Activated CD4-positive, CD25-positive, alpha-beta regulatory T cell (primary cell): ENCODE measurements around the gene USP6NL.
"Not testable (repeated sequence)": the region's sequence is repeated elsewhere in the genome, so short reads cannot be mapped to it uniquely, and the experiment has no call there.

ENCODE experiments used
- DNase-seq, 4 experiments: peaks; one replicate each; lab custom pipeline; 2025; lab: John Stamatoyannopoulos, UW

USP6NL gene

DNA sequence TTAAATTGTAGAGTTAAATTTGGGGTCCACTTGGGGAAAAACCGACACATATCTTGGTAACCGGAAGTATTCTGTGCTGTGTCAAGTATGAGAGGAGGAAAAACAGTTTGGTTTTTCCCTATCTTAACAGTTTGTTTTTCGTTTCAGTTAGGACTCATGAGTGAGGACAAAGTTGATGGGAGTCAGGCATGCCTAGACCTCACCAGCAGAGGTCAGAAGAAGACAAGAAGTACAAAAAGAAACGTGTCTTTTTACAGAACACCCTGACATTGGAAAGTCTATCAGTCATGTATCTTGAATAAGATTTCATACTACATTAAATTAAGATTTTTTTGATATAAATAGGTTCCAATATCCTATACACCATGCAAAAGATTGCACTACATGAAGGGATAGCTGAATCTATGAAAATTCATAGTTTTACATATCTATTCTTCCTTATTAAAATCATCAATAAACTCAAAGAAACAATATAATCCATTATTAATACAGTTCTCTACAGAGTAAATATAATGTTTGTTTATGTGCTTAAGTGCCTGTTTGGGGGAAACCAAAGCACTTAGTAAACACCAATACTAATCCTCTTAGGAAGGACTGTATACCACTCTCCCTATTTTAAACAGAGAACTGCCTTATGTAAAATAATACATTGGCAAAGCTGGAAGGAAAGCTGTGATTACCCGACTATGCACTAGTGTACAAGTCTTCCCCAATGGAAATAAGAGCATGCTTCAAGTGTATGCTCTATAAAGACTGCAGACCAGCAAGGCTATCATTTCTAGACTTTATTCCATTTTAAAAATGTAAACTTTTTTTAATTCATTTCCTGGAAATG, 95.6 kb downstream of the USP6NL start:
- DNase-seq = peak in 2 of 4 experiments; percentile 1 to 5

DNA sequence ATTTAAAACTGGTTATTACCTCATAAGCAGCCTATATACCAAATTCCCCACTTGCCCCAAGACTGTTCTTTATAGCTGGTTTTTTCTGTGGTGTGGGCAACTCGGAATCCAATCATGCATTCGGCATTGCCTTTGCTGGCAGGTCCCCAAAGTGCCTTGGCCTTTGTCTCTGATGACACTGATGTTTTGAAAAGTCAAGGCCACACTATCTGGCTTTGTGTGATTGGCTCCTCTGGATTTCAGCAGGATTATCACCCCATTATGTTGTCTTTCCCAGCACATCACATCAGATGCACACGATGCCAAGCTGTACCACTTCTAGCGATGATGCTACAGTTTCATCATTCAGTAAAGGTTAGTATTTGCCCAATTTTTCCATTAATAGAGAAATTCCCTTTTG, 97.7 kb downstream of the USP6NL start:
- no peak for DNase-seq

DNA sequence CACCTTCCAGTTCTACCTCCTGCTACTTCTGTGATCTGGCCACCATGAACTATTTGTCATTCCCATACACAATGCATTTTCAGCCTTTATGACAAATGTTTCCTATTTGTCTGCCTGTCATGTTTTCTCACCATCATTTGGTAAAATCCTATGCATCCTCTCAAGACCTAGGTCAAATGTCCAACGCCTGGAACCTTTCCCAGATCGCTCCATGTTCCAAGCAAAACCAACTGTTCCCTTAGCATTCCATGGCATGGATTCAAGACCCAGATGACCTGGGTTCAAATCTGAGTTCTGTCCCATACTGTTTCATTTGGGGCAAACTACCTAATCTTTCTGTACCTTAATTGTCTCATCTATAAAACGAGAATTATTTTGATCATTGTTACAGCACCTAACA, 98.9 kb downstream of the USP6NL start:
- no peak for DNase-seq

DNA sequence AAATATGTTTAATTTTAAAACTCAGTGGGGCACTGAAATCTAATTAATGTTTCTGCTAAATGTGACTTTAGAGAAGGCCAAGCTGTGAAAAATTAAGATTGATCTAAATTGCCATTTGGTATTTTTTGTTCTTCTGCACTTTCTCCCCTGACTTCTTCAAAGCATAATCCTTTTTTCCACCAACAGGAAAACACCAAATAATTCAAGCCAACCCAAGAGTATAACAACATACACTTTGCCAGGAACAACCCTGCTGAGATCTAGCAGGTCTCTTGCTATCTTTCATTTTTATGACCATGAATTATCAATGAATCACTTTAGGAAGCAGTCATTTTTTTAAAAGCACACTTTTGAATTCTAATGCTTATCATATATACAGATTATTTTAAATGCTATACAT, 100.1 kb downstream of the USP6NL start:
- no peak for DNase-seq

DNA sequence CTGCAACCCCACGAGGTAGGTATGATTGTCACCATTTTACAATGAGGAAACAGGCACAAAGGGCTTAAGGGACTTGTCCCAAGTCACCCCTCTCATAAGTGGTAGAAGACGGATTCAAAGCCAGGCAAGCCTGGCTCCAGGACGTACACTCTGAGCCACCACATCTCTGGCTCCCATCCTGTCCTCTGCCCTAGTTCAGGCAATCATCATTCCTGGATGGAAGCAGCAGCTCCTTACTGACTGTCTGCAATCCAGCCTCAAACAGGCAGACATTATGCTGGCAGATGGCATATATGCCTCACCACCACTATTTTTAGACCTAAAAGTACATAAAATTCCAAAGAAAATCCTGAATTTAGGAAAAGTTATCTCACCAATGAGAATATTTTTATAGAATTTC, 100.7 kb downstream of the USP6NL start:
- DNase-seq = no peak

DNA sequence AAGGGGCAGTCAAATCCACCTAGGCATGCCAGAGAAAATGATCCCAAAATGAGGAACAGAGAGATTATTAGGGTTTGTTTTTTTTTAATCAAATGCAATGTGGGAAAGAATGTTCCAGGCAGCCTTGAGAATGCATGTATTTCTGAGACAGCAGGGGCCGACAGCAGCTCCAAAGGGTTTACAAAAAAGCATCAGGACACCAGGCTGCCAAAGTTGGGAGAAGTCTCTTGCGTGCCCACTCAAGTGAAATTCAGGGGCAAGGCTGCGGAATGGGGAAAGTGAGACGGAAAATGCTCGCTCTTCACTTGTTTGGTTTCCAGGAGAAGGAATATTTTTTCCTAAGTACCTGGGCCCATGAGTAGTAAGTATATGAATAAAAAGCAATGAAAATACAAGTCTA, 101.2 kb downstream of the USP6NL start:
- DNase-seq = no peak

- DNase-seq = no peak
Observed at GRCh38 chr10:11509036-11509435, 102.4 kb downstream of the USP6NL start.

- no peak for DNase-seq
Observed at GRCh38 chr10:11506247-11506789, 105.1 kb downstream of the USP6NL start.

DNA sequence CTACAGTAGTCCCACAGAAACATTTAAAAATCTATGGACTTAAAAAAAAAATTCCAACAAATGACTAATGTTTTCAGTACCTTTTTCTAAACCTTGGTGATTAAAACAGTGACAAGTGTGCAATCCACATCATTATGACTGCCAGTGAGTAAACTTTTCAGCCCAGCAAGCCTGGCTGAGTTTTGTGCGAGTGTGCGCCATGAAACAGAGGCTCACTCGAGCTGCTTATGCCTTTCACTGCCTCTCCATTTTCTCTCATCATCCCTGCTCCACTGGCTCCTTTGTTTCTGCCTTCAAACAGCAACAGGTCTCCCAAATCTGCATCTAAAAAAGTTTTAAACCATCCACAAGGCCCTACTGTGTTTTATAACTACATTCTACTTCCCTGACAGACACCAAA, 105.8 kb downstream of the USP6NL start:
- DNase-seq = no peak

DNA sequence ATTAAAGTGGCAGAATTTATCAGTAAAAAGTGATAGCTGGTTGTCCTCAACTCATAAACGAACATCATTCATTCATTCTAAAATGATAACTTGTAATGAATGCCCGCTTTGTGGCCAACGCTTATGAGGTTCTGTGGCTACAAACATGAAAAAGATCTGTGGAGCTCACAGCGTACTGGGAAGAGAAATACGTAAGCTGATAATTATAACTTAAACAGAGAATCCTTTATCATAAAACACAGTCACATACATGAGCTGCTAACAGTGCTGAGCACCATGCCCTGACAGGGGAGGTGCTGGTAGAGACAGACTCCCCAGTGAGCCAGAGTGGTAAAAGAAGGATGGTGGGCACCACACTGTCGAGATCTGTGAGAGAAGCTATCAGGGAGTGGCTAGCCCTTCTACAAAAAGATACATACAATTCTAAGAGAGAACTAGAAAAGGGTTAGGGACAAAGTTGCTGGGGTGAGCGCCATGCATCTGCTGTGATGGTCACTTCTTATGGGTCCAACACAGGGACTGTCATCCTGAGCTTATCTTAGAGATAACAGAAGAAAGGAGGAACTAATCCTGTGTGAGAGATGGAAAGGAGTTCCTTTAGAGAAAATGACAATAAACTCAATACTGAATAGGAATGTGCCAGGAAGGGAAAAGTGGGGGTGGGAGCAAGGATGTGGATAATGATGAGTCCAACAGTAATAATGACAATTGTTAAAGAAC, 106.7 kb downstream of the USP6NL start:
- no peak for DNase-seq

- no peak for DNase-seq
Observed at GRCh38 chr10:11501600-11501999, 109.8 kb downstream of the USP6NL start.

GRCh38 chr10:11499425-11500071, 111.9 kb downstream of the USP6NL start:
- no peak for DNase-seq

DNA sequence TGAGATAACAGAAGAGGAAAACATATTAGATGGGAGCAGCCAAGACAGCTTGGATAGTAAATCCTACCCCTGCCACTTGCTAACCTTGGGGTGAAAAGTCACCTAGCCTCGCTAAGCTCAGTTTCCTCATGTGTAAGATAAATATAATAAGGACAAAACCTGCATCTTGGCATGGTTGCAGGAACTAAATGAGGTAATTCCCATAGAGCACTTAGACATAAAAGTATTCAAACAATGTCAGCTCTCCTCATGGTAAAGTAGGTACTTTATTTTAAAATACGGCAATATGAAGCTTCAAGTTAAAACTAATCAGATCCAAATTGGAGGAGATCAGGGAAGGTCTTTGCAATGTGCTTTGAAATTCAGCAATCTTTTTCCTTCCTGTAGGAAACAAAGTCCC, 113.1 kb downstream of the USP6NL start:
- DNase-seq = no peak

DNA sequence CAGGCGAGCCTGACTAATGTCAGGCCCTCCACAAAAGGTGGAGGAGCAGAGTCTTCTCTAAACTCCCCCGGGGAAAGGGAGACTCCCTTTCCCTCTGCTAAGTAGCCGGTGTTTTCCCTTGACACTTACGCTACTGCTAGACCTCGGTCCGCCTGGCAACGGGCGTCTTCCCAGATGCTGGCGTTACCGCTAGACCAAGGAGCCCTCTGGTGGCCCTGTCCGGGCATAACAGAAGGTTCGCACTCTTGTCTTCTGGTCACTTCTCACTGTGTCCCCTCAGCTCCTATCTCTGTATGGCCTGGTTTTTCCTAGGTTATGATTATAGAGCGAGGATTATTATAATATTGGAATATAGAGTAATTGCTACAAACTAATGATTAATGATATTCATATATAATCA, 116.5 kb downstream of the USP6NL start:
- DNase-seq = not testable (repeated sequence)

DNA sequence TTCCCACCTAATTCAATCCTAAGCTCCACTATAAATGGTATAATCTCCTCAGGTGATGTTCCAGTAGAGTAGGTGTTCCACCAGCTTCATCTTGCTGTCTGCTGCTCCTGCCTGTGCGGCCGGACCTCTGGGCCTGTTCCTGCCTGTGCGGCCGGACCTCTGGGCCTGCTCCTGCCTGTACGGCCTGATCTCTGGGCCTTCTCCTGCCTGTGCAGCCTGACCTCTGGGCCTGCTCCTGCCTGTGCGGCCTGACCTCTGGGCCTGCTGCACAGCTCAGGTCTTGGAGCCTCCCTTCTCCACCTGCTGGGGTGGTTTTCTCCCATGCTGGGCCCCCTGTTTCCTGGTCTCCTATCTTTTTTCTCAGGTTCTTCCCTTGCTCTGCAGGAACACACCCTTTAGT, 117.8 kb downstream of the USP6NL start:
- DNase-seq = no peak

DNA sequence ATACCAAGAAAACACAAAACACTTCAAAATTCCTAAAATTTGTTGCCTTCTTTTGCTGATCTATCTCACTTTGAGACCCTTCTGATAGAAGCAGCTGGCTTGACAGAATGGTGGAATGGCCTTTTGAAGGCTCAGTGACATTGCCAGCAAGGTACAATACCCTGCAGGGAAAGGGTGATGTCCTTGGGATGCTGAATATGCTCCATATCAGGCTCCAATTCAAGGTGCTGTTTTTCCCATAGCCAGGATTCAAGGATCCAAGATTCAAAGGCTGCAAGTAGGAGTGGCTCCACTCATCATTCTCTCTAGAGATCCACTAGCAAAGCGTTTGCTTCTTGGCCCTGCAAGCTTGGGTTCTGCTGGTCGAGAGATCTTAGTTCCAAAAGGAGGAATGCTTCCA, 120.4 kb downstream of the USP6NL start:
- DNase-seq = no peak

DNA sequence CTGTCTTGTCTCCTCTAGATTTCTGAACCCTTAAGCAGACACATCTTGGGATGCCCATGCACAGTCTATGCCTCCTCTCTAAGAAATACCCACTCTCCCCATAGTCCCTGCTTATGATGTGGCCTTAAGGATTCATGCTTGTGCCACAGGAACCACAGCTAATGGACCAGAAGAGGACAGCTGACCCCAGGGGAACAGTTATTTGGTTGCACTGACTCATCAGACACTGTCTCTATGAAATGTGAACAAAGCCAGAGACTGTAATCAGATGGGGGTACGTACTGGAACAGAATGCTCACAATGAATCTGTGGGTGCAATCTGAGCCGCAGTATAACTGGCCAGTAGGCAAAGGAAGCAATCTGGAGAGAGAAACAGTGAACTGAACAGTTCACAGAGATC, 121.9 kb downstream of the USP6NL start:
- no peak for DNase-seq

DNA sequence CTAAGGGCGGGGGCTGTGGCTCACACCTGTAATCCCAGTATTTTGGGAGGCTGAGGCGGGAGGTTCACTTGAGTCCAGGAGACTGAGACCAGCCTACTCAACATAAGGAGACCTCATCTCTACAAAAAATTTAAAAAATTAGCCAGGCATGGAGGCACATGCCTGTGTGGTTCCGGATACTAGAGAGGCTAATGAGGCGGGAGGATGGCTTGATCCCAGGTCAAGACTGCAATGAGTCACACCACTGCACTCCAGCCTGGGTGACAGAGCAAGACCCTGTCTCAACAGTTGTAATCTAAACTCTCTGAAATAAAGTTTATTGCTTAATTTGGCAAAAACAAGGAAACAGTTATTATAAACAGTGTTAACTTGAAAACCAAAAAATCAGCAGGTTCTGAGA, 123.3 kb downstream of the USP6NL start:
- DNase-seq = no peak

DNA sequence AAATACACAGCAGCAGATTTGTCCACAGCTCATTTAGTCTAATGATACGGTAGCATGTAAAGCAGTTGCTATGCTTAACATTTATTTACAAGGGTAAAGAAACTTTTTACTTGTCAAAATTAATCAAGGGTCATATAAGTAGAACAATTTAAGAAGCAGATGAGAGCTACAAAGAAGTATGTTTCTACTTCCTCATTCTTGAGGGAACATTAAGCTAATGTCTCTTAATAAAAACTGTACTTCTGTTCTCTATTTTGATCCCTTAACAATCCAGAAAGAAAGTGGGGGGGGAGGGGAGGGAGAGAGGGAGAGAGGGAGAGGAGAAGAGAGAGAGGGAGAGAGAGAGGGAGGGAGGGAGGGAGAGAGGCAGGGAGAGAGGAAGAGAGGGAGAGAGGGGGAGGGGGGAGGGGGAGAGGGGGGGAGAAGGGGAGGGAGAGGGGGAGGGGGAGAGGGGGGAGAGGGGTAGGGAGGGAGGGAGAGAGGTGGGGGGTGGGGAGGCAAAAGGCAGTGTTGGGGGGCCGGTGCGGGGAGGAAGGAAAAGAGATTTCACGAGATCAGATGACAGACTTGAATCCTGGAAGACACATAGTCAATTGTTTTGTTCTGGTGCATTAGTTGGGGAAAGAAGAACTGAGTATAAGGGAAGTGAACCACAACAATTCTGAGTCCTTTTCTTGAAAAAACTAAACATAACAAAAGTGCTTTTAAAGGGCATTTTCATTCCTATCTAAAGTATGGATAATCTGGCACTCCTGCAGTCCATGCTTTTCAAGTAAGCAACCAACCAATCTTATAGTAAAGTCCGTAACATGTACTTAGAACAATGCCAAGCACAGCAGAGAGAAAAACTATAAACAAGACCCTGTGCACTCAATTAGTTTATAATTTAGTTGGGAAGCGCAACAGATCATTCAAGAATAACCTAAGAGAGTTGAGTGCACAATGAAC, 128.0 kb downstream of the USP6NL start:
- no peak for DNase-seq

DNA sequence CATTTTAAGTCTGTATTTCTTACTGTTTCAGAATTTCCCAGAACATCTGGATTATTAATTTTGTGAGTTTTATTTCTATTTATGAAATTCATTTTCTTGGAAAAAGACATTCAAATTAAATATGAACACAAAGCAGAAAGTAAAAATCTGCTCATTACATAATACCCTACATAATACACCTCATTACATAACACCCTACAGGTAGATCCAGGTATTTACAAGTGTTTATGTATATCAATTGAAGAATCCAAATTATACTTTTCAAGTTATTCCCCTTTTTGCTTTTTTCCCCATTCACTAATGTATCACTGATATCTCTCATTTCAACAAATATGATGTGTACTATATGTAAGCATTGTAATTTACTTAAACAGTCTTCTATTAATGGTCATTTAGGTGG, 129.1 kb downstream of the USP6NL start:
- no peak for DNase-seq

DNA sequence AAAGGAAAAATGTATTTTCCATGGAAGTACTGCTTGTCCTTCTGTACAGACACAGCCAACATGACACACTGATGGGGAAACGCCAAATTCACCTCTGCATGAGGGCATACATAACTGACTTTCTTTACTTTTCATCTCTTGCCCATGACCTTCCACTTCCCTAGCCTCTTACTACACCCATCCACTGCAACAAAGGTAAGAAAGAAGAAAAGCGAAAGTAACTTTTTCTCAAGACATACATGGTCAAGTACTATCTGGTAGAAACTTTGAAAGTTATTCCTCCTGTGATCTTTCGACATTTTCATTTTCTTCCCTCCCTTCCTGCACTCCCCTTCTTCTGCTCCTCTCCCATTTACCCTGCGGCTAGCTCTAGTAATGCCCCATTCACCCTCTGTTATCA, 130.8 kb downstream of the USP6NL start:
- no peak for DNase-seq

DNA sequence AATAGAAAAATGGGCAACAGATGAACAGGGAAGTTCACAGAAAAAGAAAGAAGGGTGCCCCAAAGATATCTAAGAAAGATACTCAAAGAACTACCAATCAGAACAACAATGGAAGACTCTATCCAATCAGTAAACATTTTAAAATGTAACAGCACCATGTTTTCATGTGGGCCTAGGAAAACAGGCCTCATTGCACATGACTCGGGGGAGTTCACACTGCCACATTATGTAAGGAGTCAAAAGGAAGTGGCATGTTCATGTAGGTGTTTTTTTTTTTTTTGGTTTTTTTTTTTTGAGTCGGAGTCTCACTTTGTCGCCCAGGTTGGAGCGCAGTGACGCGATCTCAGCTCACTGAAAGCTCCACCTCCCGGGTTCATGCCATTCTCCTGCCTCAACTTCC, 132.2 kb downstream of the USP6NL start:
- no peak for DNase-seq
